Measurements from ENCODE around the gene WDR73. TPM values are rescaled to one million over a fixed set of nuclear protein-coding genes. Genes with fewer than 3 reads are reported as not detected.

The WDR73 gene
- total and polyA plus RNA-seq, 10 of the 15 experiments (the other 5 are each of a cell fraction or from before 2014, with no cell fraction given), result 4.4 to 25.6 (median 16.3) TPM

- H3K4me3 ChIP-seq, result no peak overlapping the region
- intact Hi-C loops (cut with micrococcal nuclease; ENCODE audit: unreplicated experiment), result no loop called here
- H4K20me1 ChIP-seq (ENCODE audit: control insufficient read depth, insufficient read depth), result no peaks in the 10 kb centered on the region
- ChIA-PET POLR2A (no interaction called here), SMC1A (ENCODE audit: uncharacterized antibody, unreplicated experiment) (interaction anchor here (0.6 to 0.7 kb wide), 2 partner anchors 17 to 45 kb away, joined by 3 read pairs; no protein-coding TSS in a partner anchor), CTCF (interaction anchor here (1.3 kb wide), 1 partner anchor 8 kb away, joined by 3 read pairs; no protein-coding TSS in a partner anchor), RAD21 (ENCODE audit: unreplicated experiment) (no interaction called here)
- peaks cover 6 to 24% of the 10 kb centered on the region in 2 experiments for H3K36me3 ChIP-seq (ENCODE audit: control insufficient read depth in 2 of 2, insufficient read depth in 2 of 2, low read length in 1 of 2)
- H3K4me2 ChIP-seq (ENCODE audit: control insufficient read depth, insufficient read depth), result no peak overlapping the region
- H3K27me3 ChIP-seq (replicated peaks in 1 of 2; ENCODE audit: control insufficient read depth in 2 of 2, insufficient read depth in 2 of 2, low read length in 1 of 2), result no peaks in the 10 kb centered on the region
- no TSS peak for BruUV-seq (replicated peaks)
- 94% methylated on average over 2 of the region's 2 CpGs for WGBS (ENCODE audit: insufficient coverage, insufficient replicate concordance, low lambda C conversion rate, missing lambda C conversion rate)
- no peaks in the 10 kb centered on the region for H3K9me3 ChIP-seq (replicated peaks; ENCODE audit: control insufficient read depth, insufficient read depth, low read length)
- H3K27ac ChIP-seq (ENCODE audit: control insufficient read depth, insufficient read depth), result no peak overlapping the region
- FAIRE-seq (no peak), ATAC-seq (no peak), DNase-seq (ENCODE audit: low read depth, low spot score) (no peak)
- H3K4me1 ChIP-seq (ENCODE audit: control insufficient read depth, insufficient read depth, low read length), result no peaks in the 10 kb centered on the region
- in situ Hi-C loops (cut with MboI), result no loop called here
- TF ChIP-seq ZSCAN29 (IDR thresholded peaks at IDR 0.05) (no peak), JUND (IDR thresholded peaks at IDR 0.05; ENCODE audit: low read depth, low read length) (no peak), PRDM15 (CRISPR knock-in tag; IDR thresholded peaks at IDR 0.05) (no peak), CEBPB (IDR thresholded peaks at IDR 0.05; ENCODE audit: borderline replicate concordance in 1 of 2, low read depth in 2 of 2, low read length in 2 of 2) (no peak), ZBTB40 (IDR thresholded peaks at IDR 0.05; ENCODE audit: borderline replicate concordance) (no peak), SMC3 (IDR thresholded peaks at IDR 0.05; ENCODE audit: borderline replicate concordance, low read length) (no peak), ZBTB11 (CRISPR knock-in tag; IDR thresholded peaks at IDR 0.05) (no peak), ATF7 (IDR thresholded peaks at IDR 0.05; ENCODE audit: low read depth) (no peak), PBX3 (IDR thresholded peaks at IDR 0.05; ENCODE audit: insufficient replicate concordance, low read depth, low read length) (no peak), ZNF274 (IDR thresholded peaks at IDR 0.05; ENCODE audit: insufficient read depth, insufficient read length) (no peak), SRF (IDR thresholded peaks at IDR 0.05; ENCODE audit: low read depth in 2 of 2, low read length in 2 of 2) (no peak)
- H3K9ac ChIP-seq (ENCODE audit: control insufficient read depth, insufficient read depth, low read length), result no peak overlapping the region
- H2AFZ ChIP-seq (ENCODE audit: control insufficient read depth, low read depth, low read length), result no peak overlapping the region
- no peaks in the 10 kb centered on the region for H3K79me2 ChIP-seq (ENCODE audit: control insufficient read depth, insufficient read depth, low read length)
These were observed 12.3 kb upstream of the WDR73 start for GRCh38 chr15:84666373-84666772.
